ENCODE results near the gene CCDC70.
A peak's percentile ranks its signal among the peaks of the same experiment; 100 is the strongest.
"Not testable (repeated sequence)": the region's sequence is repeated elsewhere in the genome, so short reads cannot be mapped to it uniquely, and the experiment has no call there.

CCDC70 gene

DNA sequence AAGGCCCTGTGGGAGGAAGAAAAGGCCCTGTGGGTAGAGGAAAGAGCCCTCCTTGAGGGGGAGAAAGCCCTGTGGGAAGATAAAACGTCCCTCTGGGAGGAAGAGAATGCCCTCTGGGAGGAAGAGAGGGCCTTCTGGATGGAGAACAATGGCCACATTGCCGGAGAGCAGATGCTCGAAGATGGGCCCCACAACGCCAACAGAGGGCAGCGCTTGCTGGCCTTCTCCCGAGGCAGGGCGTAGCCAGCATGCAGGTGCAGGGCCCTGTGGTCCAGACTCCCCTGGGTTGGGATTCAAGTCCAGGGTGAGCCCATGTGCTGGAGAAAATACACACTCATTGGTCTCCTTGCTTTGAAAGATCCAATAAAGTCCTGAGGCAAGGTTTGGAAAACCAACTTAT lies 4.1 kb downstream of the CCDC70 start:
- DNase-seq, result no peak

DNA sequence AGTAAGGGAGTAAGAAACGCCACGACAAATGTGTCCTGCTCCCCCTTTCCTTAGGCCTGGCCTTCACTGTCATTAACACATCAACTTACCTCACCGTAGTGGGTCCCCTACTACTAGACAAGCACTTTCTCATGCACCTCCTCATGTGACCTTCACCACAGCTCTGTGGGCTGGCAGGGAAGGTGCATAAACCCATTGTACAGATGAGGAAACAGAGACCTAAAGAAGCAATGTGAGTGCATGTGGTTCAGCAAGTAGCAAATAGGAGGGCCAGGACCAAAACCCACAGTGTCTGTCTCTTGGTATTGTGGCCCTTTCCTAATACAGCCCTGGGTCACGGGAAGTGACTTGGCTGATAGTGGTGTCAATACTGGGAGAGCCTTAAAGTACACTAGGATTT lies 5.3 kb downstream of the CCDC70 start:
- no peak for DNase-seq

DNA sequence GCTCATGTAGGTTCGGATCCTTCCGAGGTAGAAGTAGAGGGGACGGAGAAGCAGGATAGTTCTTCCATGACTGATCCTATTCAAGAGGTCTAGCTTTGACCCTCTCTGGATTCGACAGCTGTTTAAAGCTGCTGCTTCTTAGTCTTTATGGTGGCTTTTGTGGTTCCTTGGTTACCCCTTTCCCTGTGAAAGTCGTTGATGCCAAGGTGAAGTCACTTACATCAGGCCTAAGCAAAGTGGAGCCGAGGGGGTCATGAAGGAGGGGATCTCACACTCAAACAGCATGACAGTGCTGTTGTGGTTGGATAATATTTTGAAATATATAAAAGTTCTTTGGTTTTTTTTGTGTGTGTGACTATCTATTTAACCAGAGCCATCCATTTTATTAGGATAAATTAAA lies 8.1 kb downstream of the CCDC70 start:
- DNase-seq, result no peak

- DNase-seq, result no peak
These were observed 8.8 kb downstream of the CCDC70 start for GRCh38 chr13:51870616-51871015.

DNA sequence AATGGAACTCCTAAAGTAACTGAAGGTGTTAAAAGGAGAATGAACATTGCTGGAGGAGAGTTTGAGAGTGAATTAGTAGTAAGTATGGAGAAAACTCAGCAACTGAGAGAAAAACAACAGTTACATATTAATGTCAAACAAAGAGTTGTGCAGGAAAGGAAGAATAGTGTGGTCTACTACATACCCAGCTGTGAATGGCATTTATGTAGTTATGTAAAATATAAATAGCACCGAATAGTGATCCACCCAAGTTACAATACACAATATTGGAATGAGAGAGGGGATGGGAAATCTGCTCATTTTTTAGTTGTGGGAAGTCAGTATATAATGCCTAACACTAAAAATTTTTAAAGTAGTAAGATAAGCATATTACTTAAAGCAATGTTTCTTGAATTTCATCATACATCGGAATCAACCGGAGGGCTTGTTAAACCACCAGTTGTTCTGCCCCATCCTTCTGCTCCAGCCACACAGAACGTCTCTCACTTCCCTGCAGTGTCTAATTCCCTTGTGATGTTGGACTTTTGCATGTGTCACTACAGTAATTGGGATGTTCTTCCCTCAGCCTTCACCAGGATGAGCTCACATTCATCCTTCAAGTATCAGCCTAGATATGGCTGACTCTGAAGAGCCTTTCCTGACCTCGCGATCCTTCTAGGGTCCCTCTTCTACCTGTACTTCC lies 11.5 kb downstream of the CCDC70 start:
- no peak for DNase-seq

DNA sequence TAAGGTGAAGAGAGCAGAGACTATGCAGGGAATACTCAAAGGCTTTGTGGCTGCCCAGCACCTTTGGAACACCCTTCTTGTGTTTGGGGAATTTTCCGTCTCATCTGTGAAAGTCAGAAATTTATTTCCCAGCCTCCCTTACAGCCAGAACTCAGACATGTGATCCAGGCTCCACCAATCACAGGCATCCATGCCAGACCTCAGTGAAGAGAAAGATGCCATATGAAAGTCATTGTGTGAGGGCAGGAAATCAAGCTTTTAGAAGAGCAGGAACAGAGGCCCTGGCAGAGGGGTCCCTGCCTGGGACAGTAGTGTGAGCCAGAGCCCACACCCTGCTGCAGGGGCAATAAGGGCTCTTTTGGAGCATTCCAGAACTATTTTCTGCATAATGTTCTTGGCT lies 12.1 kb downstream of the CCDC70 start:
- no peak for DNase-seq

GRCh38 chr13:51874651-51875050 lies 12.9 kb downstream of the CCDC70 start:
- peak; percentile 90 for DNase-seq

GRCh38 chr13:51879133-51879532 lies 17.4 kb downstream of the CCDC70 start:
- no peak for DNase-seq

DNA sequence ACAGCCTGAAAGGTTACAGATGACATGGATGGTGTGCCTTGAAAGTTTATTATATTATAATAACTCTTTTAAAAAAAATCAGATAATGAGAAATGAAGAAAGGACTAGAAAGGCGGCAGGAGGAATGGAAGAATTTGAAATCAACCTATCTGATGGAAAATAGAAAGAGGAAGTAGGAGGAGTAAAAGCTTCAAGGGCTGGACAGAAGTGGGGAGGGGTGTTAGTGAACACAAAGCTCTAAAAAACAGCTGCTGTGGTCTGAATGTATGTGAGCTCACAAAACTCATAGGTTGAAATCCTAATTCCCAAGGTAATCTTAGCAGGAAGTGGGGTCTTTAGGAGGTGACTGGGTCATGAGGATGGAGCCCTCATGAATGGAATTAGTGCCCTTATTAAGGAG lies 19.5 kb downstream of the CCDC70 start:
- no peak for DNase-seq

DNA sequence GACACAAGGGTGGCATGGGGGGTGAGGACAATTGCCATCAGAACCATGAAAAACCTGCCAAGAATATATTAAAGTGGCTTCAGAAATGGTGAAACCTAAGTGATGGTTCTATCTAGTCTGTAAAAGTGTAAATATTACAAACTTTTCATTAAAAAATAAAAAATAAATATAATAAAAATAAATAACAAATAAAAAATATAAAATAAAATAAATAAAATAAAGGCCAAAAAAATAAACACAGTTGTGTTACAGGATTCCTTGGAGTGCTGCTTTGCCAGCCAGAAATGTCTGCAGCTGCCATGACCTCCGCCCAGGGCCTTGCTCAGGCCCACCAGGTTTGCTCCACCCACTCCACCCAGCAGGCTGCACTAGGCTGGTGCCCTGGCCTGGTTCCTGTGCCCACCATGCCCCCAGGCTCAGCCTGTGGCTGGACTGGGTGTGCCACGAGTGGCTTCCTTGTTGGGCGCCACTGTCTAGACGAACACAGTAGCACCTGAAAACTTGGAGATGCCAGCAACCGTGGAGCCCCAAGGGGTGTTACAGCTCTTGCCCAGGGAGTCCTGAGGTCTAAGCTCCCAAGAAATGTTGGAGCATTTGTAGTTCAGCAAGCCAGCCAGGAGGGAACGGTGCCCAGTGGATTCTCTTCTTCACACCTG lies 20.9 kb downstream of the CCDC70 start:
- DNase-seq, result no peak

DNA sequence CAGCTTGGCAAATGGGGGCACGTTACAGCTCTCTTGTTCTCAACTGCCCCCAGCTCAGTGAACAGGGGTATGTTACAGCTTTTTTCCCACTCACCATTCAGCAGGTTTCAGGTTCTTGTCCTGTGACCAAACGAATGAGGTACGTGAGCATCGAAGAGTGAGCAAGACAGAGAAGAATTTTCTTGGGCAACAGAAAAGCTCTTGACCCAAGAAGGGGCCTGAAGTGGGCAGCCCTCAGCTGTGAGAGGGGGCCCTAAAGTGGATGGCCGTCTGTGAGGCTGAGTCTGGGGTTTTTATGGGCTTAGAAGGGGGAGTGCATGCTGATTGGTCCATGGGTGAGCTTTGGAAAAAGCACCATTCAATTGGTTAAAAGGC lies 21.4 kb downstream of the CCDC70 start:
- DNase-seq, result no peak

DNA sequence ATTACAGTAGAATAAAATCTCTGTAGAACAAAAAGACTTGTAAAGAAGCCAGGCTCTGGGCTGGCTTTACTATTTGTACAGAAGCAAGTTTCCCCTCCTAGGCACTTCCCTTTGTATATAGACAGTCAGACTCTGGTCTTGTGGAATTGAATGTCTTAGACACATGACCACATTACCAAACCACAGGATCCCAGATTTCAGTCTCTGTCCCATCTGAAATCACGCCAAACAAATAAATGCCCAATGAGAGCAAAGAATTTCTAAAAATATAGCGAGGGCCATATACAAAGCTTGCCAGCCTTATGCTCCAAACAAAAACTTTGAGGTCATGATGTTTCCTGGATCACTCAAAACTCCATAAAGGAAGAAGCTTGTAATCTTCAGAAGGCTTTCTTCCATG lies 23.9 kb downstream of the CCDC70 start:
- no peak for DNase-seq

DNA sequence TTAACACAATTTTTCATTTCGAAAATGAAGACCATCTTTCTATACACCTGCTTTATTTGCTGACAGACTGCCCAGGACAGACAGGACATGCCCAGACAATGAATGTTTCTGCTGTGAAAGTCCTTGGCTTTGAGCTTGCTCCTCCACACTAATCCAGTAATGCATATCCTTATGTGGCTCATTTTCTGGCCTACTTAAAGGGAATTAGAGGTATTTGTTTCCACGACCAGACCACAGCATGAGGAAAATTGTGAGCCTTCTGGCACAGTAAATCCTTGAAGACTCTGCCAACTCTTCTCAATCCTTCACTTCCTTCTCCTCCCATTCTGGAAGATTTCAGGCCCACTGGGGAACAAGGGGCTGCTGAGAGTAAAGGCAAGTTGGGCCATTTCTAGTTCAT lies 25.7 kb downstream of the CCDC70 start:
- no peak for DNase-seq

- no peak for DNase-seq
These were observed 30.9 kb downstream of the CCDC70 start for GRCh38 chr13:51892657-51893056.

GRCh38 chr13:51894239-51894638 lies 32.5 kb downstream of the CCDC70 start:
- no peak for DNase-seq

- DNase-seq, result peak; percentile 37
These were observed 34.4 kb downstream of the CCDC70 start for GRCh38 chr13:51895906-51896888.

DNA sequence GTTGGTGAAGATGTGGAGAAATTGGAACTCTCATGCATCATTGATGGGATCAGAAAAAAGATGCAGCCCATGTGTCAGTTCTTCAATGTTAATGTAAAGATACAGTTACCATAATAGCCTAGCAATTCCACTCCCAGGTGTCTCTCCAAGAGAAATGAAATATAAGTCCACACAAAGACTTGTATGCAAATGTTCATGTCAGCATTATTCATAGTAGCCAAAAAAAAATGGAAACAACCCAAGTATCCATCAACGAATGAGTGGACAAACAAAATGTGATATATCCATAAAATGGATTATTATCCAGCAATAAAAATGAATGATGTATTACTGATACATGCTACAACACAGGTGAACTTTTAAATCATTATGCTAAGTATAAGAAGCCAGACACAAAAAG lies 38.7 kb downstream of the CCDC70 start:
- peak; percentile 38 for DNase-seq

DNA sequence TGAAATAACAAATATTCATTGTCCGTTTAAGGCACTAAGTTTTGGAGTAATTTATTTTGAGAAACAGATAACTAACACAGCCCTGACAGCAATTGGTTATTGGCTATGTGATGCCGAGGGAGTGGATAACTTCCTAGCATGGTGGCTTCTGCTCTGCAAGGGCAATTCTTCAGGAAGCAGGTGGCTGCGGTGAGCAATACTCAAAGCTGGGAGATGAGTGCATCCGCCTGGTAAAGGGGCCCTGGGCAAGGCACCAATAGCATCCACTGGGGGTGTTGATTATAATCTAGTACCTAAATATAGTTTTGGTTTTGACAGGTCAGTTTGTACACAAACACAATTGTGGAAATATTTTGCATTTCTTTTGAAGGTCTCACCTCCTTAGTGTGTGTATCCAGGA lies 41.0 kb downstream of the CCDC70 start:
- DNase-seq, result no peak

GRCh38 chr13:51905787-51906186 lies 44.0 kb downstream of the CCDC70 start:
- DNase-seq, result no peak

DNA sequence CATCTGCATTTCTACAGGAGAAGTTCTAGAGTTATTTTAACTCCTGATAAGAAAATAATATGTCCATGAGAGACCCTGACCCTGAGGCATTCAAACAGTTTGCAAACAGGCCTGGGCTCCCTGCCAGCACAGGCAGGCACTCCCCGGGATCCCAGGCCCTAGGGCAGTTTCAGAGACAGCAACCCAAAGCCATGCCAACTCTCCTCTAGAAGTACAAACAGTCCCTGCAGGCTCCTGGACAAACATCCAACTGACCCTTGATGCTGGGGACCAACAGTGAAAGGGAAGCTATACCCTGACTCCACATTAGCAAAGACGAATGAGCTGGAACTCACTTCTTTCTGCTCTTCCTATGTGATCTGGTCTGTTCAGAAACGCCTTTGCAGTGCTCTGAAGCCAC lies 44.8 kb downstream of the CCDC70 start:
- no peak for DNase-seq

DNA sequence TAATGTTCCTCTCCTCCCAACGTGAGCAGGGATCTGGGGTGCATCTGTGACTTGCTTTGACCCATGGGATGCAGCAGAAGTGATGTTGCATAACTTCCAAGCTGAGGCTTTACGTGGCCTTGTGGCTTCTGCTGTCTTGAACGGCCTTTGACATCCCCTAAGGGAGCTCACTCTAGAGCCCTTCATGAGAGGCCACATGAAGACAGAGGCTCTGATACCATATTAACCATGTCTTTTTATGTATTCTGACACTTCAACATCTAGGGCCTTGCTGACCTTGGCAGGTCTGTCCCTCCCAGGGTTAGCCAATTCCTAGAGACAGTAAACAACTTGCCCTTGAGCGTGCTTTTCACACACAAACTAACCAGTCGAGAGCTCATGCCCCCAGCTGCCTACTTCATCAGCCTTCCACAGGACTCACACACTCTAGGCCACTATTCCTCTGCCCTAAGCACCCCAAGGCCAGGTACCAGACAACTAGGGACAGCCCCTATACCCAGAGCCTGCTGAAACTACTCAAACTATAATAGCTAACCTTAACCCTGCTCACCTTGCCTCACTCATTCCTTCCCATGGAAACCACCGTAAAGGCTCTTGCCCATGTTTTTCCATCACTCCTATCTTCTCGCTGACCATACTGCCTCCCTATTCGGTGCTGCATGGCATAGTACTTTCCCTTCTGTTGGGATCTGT lies 45.4 kb downstream of the CCDC70 start:
- DNase-seq, result no peak

GRCh38 chr13:51909265-51909664 lies 47.5 kb downstream of the CCDC70 start:
- not testable (repeated sequence) for DNase-seq

DNA sequence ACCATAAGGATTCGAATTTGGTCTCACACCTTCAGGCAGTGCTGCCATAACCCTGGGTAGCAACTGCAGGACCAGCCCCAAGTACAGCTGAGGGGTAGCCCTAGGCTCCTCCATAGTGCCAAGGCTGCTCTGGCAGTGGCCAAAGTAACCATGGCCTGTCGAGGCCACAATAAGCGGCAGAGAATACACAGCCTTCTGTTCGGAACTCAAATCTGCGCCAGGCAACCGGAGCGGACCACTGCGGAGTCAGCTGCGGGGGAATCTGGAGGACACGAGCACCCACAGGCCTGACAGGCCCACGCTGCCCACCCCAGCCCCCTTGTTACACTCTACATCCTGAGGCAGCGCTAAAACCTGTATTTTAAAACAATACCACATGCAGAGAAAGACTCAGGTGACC lies 48.7 kb downstream of the CCDC70 start:
- DNase-seq, result no peak

Data from NCI-H526 treated with DMSO at 0.1 percent for 48 hours (cell line).